OCI-LY7 (cell line): ENCODE results near the gene FAM171A1.

Experiments
- EZH2phosphoT487 ChIP-seq: fragments of 200-600 bp; sonication (generic); IDR thresholded peaks from 2 replicates; pipeline ENCODE4 v1.6.1; 2018; ENCODE audit warnings: low read depth, borderline replicate concordance, mild to moderate bottlenecking, mixed run types, antibody characterized with exemption, low read length, moderate library complexity, mixed read lengths
- TF ChIP-seq, protein P1 (sequence below): fragments of 200-600 bp; sonication (generic); conservative IDR thresholded peaks from 2 replicates; pipeline ENCODE4 v1.5.1; 2014; ENCODE audit warnings: mild to moderate bottlenecking, antibody characterized with exemption, low read length, moderate library complexity, mixed read lengths

DNA sequence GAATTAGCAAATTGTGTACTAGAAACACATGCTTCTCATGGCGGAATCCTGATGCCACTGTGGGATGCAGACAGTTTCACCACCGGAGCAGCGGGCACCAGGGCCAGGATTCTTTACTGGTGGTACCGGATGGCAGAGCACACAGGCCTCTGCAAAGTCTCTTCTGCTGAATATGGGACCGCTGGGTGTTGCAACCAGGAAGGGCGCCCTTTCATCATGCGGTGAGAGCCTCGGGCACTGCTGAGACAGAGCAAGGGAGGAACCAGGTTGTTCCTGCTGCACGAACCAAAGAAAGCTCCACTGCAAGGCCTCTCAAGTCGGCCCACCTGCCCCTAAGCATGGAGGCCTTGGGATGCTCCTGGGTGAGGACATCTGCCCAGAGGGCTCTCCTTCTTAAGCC is 145.6 kb downstream of the FAM171A1 start:
- TF ChIP-seq, protein P1, sequence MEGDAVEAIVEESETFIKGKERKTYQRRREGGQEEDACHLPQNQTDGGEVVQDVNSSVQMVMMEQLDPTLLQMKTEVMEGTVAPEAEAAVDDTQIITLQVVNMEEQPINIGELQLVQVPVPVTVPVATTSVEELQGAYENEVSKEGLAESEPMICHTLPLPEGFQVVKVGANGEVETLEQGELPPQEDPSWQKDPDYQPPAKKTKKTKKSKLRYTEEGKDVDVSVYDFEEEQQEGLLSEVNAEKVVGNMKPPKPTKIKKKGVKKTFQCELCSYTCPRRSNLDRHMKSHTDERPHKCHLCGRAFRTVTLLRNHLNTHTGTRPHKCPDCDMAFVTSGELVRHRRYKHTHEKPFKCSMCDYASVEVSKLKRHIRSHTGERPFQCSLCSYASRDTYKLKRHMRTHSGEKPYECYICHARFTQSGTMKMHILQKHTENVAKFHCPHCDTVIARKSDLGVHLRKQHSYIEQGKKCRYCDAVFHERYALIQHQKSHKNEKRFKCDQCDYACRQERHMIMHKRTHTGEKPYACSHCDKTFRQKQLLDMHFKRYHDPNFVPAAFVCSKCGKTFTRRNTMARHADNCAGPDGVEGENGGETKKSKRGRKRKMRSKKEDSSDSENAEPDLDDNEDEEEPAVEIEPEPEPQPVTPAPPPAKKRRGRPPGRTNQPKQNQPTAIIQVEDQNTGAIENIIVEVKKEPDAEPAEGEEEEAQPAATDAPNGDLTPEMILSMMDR: no peak
- TF ChIP-seq EZH2phosphoT487: no peak
